Measurements from ENCODE around the gene CTBP2.

CTBP2 gene

GRCh38 chr10:125159932-125160855, at the start of gene CTBP2:
Gene CTBP2 (minus strand): TSS chr10:125160563.
- no peak for DNase-seq (ENCODE audit: low read depth, low spot score)

- no peak for DNase-seq (ENCODE audit: low read depth, low spot score)
Observed at GRCh38 chr10:125209591-125210355, 49.4 kb upstream of the CTBP2 start.

GRCh38 chr10:125208854-125209565, 48.6 kb upstream of the CTBP2 start:
- no peak for DNase-seq (ENCODE audit: low read depth, low spot score)

GRCh38 chr10:125206623-125207022, 46.3 kb upstream of the CTBP2 start:
- no peak for DNase-seq (ENCODE audit: low read depth, low spot score)

GRCh38 chr10:125205431-125205830, 45.1 kb upstream of the CTBP2 start:
- DNase-seq (ENCODE audit: low read depth, low spot score), result no peak

- no peak for DNase-seq (ENCODE audit: low read depth, low spot score)
Observed at GRCh38 chr10:125204400-125204799, 44.0 kb upstream of the CTBP2 start.

GRCh38 chr10:125203186-125203800, 42.9 kb upstream of the CTBP2 start:
- no peak for DNase-seq (ENCODE audit: low read depth, low spot score)

- DNase-seq (ENCODE audit: low read depth, low spot score), result no peak
Observed at GRCh38 chr10:125201791-125202622, 41.6 kb upstream of the CTBP2 start.

- no peak for DNase-seq (ENCODE audit: low read depth, low spot score)
Observed at GRCh38 chr10:125201108-125201524, 40.8 kb upstream of the CTBP2 start.

GRCh38 chr10:125200396-125200795, 40.0 kb upstream of the CTBP2 start:
- no peak for DNase-seq (ENCODE audit: low read depth, low spot score)

GRCh38 chr10:125199270-125199669, 38.9 kb upstream of the CTBP2 start:
- no peak for DNase-seq (ENCODE audit: low read depth, low spot score)

GRCh38 chr10:125194814-125195213, 34.5 kb upstream of the CTBP2 start:
- no peak for DNase-seq (ENCODE audit: low read depth, low spot score)

- peak; percentile 12 for DNase-seq (ENCODE audit: low read depth, low spot score)
Observed at GRCh38 chr10:125193306-125193877, 33.0 kb upstream of the CTBP2 start.

- DNase-seq (ENCODE audit: low read depth, low spot score), result no peak
Observed at GRCh38 chr10:125192620-125193019, 32.3 kb upstream of the CTBP2 start.

GRCh38 chr10:125192005-125192404, 31.6 kb upstream of the CTBP2 start:
- no peak for DNase-seq (ENCODE audit: low read depth, low spot score)

GRCh38 chr10:125190946-125191345, 30.6 kb upstream of the CTBP2 start:
- no peak for DNase-seq (ENCODE audit: low read depth, low spot score)

- no peak for DNase-seq (ENCODE audit: low read depth, low spot score)
Observed at GRCh38 chr10:125190414-125190813, 30.1 kb upstream of the CTBP2 start.

GRCh38 chr10:125189162-125189561, 28.8 kb upstream of the CTBP2 start:
- no peak for DNase-seq (ENCODE audit: low read depth, low spot score)

GRCh38 chr10:125187238-125188194, 27.2 kb upstream of the CTBP2 start:
- no peak for DNase-seq (ENCODE audit: low read depth, low spot score)

Data from iPS DF 19.7 (cell line).